ENCODE data around the gene SLC30A3.
"Not testable (repeated sequence)": the region's sequence is repeated elsewhere in the genome, so short reads cannot be mapped to it uniquely, and the experiment has no call there.

SLC30A3 gene

GRCh38 chr2:27284996-27285395 is 22.1 kb upstream of the SLC30A3 start:
- no peak for DNase-seq

DNA sequence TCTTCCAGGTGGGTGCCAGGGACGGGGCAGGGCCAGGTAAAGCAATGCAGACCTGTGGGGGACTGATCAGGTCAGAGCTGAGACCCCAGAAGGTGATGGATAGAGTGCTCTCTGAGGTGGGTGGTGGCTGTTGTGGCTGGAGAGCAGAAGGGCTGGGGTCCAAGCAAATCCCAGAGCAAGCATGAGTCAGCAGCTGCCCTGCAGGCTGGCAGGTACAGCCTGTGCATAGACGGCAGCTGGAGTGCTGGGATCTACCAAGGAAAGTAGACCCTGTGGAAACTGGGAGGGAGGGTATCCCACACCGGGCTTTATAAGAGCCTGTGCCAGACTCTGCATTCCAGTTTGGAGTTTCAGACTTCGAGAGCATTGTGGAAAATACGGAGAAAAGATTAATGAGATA is 20.0 kb upstream of the SLC30A3 start:
- DNase-seq = no peak

DNA sequence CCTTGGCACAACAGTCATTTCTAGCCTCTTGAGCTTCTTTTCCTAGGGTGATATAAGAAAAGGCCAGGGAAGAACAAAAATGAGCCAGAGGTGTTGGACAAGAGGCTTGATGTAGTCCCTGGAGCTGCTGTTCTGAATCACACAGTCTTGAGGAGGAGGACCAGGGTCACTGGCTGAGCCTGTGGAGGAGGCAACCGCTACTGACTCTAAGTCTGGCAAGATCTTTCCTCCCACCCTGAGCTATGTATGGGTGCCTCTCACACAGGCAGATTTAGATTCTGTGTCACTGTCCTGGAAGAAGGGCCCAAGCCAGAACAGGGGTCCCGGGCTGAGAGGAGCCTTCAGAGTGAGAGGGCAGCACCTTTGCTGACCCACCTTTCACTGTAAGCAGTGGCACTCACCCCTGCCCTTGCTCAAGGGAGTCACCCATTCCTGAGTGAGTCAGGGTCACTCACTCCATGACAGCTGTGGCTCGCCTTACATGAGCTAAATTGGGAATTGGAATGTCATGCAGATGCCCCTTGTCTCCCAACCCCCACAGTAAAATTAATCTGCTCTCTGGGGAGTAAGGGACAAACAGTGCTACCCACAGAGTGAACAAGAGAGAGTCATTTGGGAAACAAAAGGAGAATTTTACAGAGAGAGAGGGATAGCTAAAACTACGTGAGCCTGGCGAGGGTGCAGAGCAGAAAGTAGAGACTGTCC is 19.2 kb upstream of the SLC30A3 start, which contains the start of gene TRIM54:
Gene TRIM54 (plus strand): TSS at position 575 of the 705 bp plus-strand sequence. CDS start 303 bp downstream, outside the sequence.
- DNase-seq = no peak

- no peak for DNase-seq
Measured at GRCh38 chr2:27281442-27281841, 18.6 kb upstream of the SLC30A3 start.

DNA sequence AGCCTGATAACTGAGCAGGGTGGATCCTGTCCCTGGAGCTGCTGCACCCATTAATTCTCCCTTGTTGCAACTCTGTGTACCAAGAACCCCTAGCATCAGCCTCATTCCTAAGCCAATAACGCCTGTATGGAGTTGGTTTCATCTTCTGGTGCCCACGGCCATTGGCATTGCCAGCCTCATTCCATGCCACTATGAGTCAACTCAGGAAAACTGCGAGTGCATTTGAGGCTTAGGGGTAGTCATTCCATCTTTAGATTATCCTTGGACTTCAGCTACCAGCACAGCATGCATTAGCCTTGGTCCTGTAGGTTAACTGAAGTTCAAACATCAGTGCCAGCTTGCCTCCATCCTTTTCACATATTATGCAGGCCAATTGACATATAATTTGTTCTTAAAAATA is 18.0 kb upstream of the SLC30A3 start:
- no peak for DNase-seq

- no peak for DNase-seq
Measured at GRCh38 chr2:27278010-27278409, 15.2 kb upstream of the SLC30A3 start.

- no peak for DNase-seq
Measured at GRCh38 chr2:27275211-27276150, 12.6 kb upstream of the SLC30A3 start, which contains the start of gene DNAJC5G. Gene DNAJC5G (plus strand): TSS chr2:27275433. CDS start chr2:27276729, 1,296 bp downstream.

DNA sequence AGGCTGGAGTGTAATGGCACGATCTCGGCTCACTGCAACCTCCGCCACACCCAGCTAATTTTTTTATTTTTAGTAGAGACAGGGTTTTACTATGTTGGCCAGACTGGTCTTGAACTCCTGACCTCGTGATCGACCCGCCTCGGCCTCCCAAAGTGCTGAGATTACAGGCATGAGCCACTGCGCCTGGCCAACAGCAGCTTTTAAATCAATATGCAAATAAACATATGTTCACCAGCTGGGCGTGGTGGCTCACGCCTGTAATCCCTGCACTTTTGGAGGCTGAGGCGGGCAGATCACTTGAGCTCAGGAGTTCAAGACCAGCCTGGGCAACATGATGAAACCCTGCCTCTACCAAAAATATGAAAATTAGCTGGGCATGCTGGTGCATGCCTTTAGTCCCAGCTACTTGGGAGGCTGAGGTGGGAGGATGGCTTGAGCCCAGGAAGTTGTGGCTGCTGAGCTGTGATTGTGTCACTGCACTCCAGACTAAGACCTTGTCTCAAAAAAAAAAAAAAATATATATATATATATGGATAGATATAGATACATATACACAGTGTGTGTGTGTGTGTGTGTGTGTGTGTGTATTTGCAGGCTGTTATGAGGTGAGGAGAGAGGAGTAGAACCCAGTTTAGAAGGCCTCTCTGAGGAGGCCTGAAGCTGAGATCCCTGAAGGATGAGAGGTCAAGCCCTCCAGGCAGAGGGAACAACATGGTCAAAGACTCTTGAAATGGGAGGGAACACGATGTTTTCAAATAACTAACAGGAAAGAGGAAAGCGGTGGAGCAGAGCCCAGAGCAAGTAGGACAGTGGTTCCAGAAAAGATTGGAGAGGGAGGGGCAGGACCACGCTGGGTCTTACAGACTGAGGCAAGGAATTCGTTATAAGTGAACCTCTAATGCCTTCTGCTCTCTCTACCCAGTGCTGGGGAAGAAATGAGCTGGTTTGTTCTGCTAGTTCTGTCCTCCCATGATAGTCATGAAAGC is 10.0 kb upstream of the SLC30A3 start:
- DNase-seq = not testable (repeated sequence)

- no peak for DNase-seq
Measured at GRCh38 chr2:27271631-27272340, 8.9 kb upstream of the SLC30A3 start.

- no peak for DNase-seq
Measured at GRCh38 chr2:27270670-27271069, 7.8 kb upstream of the SLC30A3 start.

DNA sequence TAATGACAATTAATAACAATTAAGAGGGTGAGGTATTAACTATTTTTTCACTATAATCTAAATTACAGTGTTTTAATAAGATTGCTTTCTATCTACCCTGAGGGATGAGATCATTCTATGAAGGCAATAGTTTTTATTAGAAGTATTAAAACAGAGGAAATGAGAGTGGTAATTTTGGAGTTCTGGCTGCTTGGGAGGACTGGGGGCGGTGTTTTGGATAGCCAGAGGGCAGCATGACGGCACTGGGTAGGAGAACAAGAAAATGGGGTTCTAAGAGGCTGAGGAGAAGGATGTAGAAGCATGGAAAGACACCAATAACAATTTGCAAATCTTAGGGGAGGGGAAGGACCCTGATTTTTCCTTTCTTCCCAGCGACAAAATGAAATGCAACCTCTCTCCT is 7.3 kb upstream of the SLC30A3 start:
- DNase-seq = no peak

GRCh38 chr2:27268296-27268695 is 5.4 kb upstream of the SLC30A3 start:
- DNase-seq = not testable (repeated sequence)

DNA sequence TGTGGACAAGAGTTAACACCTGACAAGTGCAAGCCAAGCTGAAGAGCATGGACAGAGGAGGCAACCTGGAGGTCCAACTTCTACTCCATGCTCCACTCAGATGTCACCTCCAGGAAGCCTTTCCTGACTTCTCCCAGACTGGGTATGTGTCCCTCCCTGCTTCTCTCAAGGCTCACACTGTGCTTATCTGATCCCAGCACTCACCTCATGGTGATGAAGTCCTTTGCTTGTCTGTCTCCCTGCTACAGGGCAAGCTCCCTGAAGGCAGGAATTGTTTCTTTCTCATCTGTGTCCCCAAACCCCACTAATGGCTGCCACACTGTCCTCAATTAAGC is 2.7 kb upstream of the SLC30A3 start:
- no peak for DNase-seq

- peak; percentile 61 for DNase-seq
Measured at GRCh38 chr2:27264753-27265535, 2.1 kb upstream of the SLC30A3 start.

DNA sequence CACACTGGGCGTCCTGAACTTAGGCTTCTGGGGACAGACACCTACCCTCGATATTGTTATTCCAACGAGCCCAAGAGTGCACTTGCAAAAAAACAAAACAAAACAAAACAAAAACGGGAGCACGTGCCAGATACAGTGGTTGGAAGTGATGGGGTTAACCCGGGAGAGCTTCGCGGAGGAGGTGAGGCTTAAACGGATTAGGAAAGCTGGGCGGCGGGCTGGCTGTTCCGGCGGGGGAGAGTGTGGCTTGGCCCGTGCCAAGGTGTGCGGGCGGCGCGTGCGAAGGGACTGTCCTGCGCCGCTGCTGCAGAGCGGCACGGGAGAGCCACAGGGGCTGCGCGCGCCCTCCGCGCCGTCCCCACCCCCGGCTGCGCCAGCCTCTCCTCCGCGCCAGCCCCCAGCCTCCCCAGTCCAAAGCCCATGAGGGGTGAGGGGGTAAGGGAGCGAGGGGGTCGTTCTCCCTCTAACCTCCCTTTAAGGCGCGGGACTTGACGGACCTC is 1.5 kb upstream of the SLC30A3 start:
- DNase-seq = no peak

GRCh38 chr2:27263287-27264252 is 723 bp upstream of the SLC30A3 start:
- no peak for DNase-seq

- no peak for DNase-seq
Measured at GRCh38 chr2:27261926-27262298, 935 bp downstream of the SLC30A3 start.

DNA sequence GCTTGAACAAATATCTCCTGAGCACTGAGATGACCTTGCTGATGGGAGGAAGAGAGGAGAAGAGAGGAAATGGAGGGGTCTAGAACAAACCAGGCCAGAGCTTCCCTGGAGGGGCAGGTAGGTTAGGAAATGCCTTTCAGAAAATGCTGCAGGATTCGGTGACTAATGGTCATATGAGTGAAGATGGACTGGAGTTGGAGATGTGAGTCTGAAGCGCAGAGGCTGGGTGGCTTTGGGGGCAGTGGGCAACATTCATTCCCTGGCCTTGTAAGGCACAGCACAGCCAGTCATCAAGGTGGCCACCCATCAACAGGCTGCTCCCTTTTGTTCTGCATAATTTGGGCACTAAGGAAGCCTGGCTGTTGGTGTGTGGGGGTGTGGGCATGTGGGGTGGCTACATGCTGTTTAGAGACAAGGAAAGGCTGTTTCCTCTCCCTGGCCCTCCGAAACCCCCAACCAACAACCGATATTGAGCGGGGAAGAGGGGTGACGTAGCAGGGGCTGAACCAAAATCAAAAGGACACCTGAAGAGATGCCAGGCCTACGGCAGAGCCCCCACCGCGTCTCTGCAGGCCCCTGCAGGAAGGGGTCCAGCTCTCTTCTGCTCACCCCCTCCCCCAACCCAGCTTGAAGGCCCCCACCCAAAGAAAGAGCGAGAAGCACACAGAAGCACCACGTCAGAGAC is 1.5 kb downstream of the SLC30A3 start:
- no peak for DNase-seq

DNA sequence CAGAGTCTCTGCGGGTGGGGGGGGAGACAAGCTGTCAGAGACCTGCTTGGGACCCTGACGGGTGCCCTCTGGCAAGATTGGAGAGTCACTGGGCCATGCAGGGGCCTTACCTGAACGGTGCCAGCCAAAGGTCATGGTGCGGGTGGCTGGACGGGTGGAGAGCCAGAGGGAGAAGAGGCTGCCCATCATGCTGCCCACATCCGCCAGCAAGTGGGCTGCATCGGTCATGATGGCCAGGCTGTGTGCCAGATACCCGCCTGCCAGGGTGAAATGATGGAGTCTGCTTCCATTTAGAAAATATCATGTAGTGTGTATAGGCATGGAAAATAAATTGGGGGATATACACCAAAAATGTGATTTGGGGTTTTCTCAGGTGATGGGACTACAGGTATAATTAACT is 4.8 kb downstream of the SLC30A3 start:
- DNase-seq = no peak

All from hematopoietic multipotent progenitor cell treated with erythropoietin and hydrocortisone succinate and interleukin-3 and kit ligand, for 8 days (in vitro differentiated cells).